Esophagus squamous epithelium (tissue), 5 donors: ENCODE results near the gene TSPAN13. TPM values are rescaled to one million over a fixed set of nuclear protein-coding genes. Genes with fewer than 3 reads are reported as not detected.

Source experiments
- DNase-seq: peaks from one replicate; lab custom pipeline; 2025; lab: John Stamatoyannopoulos, UW
- H3K27ac ChIP-seq, 4 donors: fragments of 200-600 bp; sonication (generic); one replicate each; pipeline ENCODE4 v1.5.1; 2016 to 2019; ENCODE audit warnings: mild to moderate bottlenecking in 1 of 4
- H3K27me3 ChIP-seq, 4 donors: fragments of 200-600 bp; sonication (generic); 1 replicate in 3 of 4; 2 replicates in 1 of 4; pipeline versions ENCODE4 v1.5.1 to v1.6.0; 2017 to 2021; ENCODE audit warnings: antibody characterized with exemption in 1 of 4
- H3K36me3 ChIP-seq, 3 donors: fragments of 200-600 bp; sonication (generic); one replicate each; pipeline ENCODE4 v1.5.1; 2016 to 2019
- H3K4me1 ChIP-seq, 3 donors: fragments of 200-600 bp; sonication (generic); one replicate each; pipeline ENCODE4 v1.5.1; 2017 to 2019
- H3K4me3 ChIP-seq, 4 donors: fragments of 200-600 bp; sonication (generic); 1 replicate in 3 of 4; 2 replicates in 1 of 4; pipeline ENCODE4 v1.5.1; 2016 to 2019; ENCODE audit warnings: mild to moderate bottlenecking in 2 of 4, moderate library complexity in 1 of 4
- H3K9me3 ChIP-seq, 3 donors: fragments of 200-600 bp; sonication (generic); one replicate each; pipeline ENCODE4 v1.5.1; 2016 to 2019
- POLR2A ChIP-seq, 4 donors: fragments of 450-650 bp; IDR thresholded peaks; one replicate each; pipeline ENCODE4 v1.6.1; 2017; ENCODE audit warnings: antibody characterized with exemption in 4 of 4, mild to moderate bottlenecking in 4 of 4, moderate library complexity in 3 of 4
- WGBS, 2 donors: methylation state at CpG; one replicate each; pipeline ENCODE4 v1.1.5; 2018; 5-methylcytosine and 5-hydroxymethylcytosine counted together
- intact Hi-C: fragments of 100-400 bp; cut with DNase I; formaldehyde crosslinking; loops from one replicate; pipeline ENCODE4 v1.15.0; 2022
- total RNA-seq, 4 donors: library from RNA; depleted of rRNA; stranded (reverse); fragments of >200 nt; gene quantifications; one replicate each; pipeline ENCODE4 v1.1.0, GENCODE V29; 2016
- TF ChIP-seq, protein P1 (sequence below), 6 experiments: fragments of 450-650 bp in 4 of 6; fragments of 200-600 bp in 2 of 6; sonication (generic) in 2 of 6; IDR thresholded peaks; one replicate each; pipeline ENCODE4 v1.5.1; 2016 to 2019; ENCODE audit warnings: antibody characterized with exemption in 6 of 6, mild to moderate bottlenecking in 4 of 6, moderate library complexity in 4 of 6
- donor health status: DM: yes; HTN: yes; CAD: no.

Gene TSPAN13
- total RNA-seq, 4 donors from 2014 or later, result 9.5 to 16.7 (median 12.1) TPM

DNA sequence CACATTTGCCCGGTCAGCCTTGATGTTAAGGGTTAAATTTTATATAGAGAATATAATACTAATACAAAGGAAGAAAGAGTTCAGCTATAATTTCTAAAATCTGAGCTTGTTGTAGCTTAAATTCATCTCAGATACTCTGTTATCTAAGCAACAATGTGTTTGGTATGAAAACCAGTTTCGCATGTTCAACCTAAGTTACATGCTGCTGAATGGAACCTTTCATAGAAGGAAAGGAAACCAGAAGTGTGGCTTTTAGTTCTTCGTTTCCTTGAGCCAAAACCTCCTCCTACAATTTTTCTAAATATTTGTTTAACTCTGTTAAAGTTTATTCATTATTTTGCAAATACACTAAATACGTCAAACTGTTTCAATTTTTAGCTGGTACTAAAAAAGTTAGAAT lies 32.7 kb downstream of the TSPAN13 start:
- 46 to 52% methylated on average over 4 of the region's 4 CpGs for WGBS, 2 donors
- TF ChIP-seq, protein P1, sequence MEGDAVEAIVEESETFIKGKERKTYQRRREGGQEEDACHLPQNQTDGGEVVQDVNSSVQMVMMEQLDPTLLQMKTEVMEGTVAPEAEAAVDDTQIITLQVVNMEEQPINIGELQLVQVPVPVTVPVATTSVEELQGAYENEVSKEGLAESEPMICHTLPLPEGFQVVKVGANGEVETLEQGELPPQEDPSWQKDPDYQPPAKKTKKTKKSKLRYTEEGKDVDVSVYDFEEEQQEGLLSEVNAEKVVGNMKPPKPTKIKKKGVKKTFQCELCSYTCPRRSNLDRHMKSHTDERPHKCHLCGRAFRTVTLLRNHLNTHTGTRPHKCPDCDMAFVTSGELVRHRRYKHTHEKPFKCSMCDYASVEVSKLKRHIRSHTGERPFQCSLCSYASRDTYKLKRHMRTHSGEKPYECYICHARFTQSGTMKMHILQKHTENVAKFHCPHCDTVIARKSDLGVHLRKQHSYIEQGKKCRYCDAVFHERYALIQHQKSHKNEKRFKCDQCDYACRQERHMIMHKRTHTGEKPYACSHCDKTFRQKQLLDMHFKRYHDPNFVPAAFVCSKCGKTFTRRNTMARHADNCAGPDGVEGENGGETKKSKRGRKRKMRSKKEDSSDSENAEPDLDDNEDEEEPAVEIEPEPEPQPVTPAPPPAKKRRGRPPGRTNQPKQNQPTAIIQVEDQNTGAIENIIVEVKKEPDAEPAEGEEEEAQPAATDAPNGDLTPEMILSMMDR (IDR thresholded peaks at IDR 0.05), result no peak
- no peak for TF ChIP-seq POLR2A (IDR thresholded peaks at IDR 0.05)
- Histone ChIP-seq H3K27me3 (no peaks in the 10 kb centered on the region), H3K36me3 (no peaks in the 10 kb centered on the region), H3K27ac (no peak overlapping the region), H3K9me3 (no peaks in the 10 kb centered on the region), H3K4me3 (no peak overlapping the region), H3K4me1 (no peaks in the 10 kb centered on the region)
- DNase-seq, result no peak
- intact Hi-C loops, result no loop called here

- H3K27ac ChIP-seq, result no peak overlapping the region
- TF ChIP-seq, protein P1 (IDR thresholded peaks at IDR 0.05), result no peak
- no peak for TF ChIP-seq POLR2A (IDR thresholded peaks at IDR 0.05)
- no peaks in the 10 kb centered on the region for H3K4me1 ChIP-seq
- no peaks in the 10 kb centered on the region for H3K9me3 ChIP-seq
- no peaks in the 10 kb centered on the region for H3K27me3 ChIP-seq
- 90 to 94% methylated on average over 1 of the region's 1 CpG for WGBS, 2 donors
- H3K36me3 ChIP-seq, result no peaks in the 10 kb centered on the region
- intact Hi-C loops, result no loop called here
- no peak overlapping the region for H3K4me3 ChIP-seq
- no peak for DNase-seq
These were observed 33.6 kb downstream of the TSPAN13 start for GRCh38 chr7:16787127-16787526.

DNA sequence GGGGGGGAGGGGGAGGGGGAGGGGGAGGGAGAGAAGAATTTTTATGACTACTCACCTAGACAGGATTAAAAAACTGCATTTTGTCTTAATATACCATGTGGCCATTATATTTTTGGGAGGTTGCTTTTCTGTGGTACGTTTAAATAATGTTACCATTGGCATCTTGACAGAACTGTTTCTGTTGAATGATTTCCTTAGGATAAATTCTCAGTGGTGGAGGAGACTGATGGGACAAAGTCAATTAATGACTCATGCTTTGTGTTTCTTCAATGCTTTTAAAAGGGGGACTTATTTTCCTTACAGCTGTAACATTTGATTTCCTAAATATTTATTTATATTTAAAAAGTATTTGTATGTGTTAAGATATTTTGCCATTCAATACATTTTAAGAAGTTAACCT lies 37.5 kb downstream of the TSPAN13 start:
- Histone ChIP-seq H3K4me3 (no peak overlapping the region), H3K4me1 (no peaks in the 10 kb centered on the region), H3K9me3 (no peaks in the 10 kb centered on the region), H3K36me3 (no peaks in the 10 kb centered on the region), H3K27me3 (no peaks in the 10 kb centered on the region), H3K27ac (no peak overlapping the region)
- DNase-seq, result no peak
- intact Hi-C loops, result no loop called here
- TF ChIP-seq, protein P1 (IDR thresholded peaks at IDR 0.05), result no peak
- TF ChIP-seq POLR2A (IDR thresholded peaks at IDR 0.05), result no peak
- 21% methylated on average over 1 of the region's 1 CpG for WGBS, 2 donors

- TF ChIP-seq, protein P1 (IDR thresholded peaks at IDR 0.05), result no peak
- TF ChIP-seq POLR2A (IDR thresholded peaks at IDR 0.05), result no peak
- no peaks in the 10 kb centered on the region for H3K9me3 ChIP-seq
- no peak overlapping the region for H3K27ac ChIP-seq
- no peaks in the 10 kb centered on the region for H3K36me3 ChIP-seq
- H3K4me3 ChIP-seq, result no peak overlapping the region
- WGBS, 2 donors, result 66 to 78% methylated on average over 5 of the region's 5 CpGs
- DNase-seq, result no peak
- intact Hi-C loops, result no loop called here
- H3K27me3 ChIP-seq, result no peaks in the 10 kb centered on the region
- H3K4me1 ChIP-seq, result no peaks in the 10 kb centered on the region
These were observed 38.5 kb downstream of the TSPAN13 start for GRCh38 chr7:16791905-16792698.

GRCh38 chr7:16794986-16795385 lies 41.4 kb downstream of the TSPAN13 start:
- H3K4me1 ChIP-seq, result no peaks in the 10 kb centered on the region
- WGBS, 2 donors, result 73 to 74% methylated on average over 3 of the region's 3 CpGs
- H3K36me3 ChIP-seq, result no peaks in the 10 kb centered on the region
- no peak for TF ChIP-seq POLR2A (IDR thresholded peaks at IDR 0.05)
- no peak for DNase-seq
- H3K27me3 ChIP-seq, result no peaks in the 10 kb centered on the region
- H3K9me3 ChIP-seq, result no peaks in the 10 kb centered on the region
- no peak overlapping the region for H3K4me3 ChIP-seq
- H3K27ac ChIP-seq, result no peak overlapping the region
- intact Hi-C loops, result no loop called here
